Activated CD4-positive, alpha-beta T cell treated with anti-CD3 and anti-CD28 coated beads, Interleukin-2, amount 50 U/mL, for 24 hours (primary cell): Measurements from ENCODE around the gene HNRNPM.

Experiments used
- DNase-seq, 2 donors: peaks; one replicate each; pipeline ENCODE4 v3.0.0-alpha.2; 2020; ENCODE audit warnings: low read depth in 1 of 2, low spot score in 1 of 2

The HNRNPM gene

GRCh38 chr19:8536282-8536681, 91.5 kb downstream of the HNRNPM start:
- DNase-seq: no peak

GRCh38 chr19:8537099-8537498, 92.3 kb downstream of the HNRNPM start:
- no peak for DNase-seq
